A673 (cell line): ENCODE results near the gene ALOXE3.

Experiments used
- EZH2 ChIP-seq: fragments of 200-600 bp; sonication (generic); IDR thresholded peaks from 2 replicates; pipeline ENCODE4 v1.6.1; 2017; ENCODE audit warnings: borderline replicate concordance, low read depth, mild to moderate bottlenecking, mixed read lengths, antibody characterized with exemption, low read length; ENCODE audit not compliant: poor library complexity, severe bottlenecking
- TF ChIP-seq, protein P1 (sequence below): fragments of 300-800, 200-600 bp; sonication (generic); conservative IDR thresholded peaks from 2 replicates; pipeline ENCODE4 v1.5.1; 2017; ENCODE audit warnings: low read depth, mild to moderate bottlenecking, antibody characterized with exemption, low read length, moderate library complexity, mixed read lengths

DNA sequence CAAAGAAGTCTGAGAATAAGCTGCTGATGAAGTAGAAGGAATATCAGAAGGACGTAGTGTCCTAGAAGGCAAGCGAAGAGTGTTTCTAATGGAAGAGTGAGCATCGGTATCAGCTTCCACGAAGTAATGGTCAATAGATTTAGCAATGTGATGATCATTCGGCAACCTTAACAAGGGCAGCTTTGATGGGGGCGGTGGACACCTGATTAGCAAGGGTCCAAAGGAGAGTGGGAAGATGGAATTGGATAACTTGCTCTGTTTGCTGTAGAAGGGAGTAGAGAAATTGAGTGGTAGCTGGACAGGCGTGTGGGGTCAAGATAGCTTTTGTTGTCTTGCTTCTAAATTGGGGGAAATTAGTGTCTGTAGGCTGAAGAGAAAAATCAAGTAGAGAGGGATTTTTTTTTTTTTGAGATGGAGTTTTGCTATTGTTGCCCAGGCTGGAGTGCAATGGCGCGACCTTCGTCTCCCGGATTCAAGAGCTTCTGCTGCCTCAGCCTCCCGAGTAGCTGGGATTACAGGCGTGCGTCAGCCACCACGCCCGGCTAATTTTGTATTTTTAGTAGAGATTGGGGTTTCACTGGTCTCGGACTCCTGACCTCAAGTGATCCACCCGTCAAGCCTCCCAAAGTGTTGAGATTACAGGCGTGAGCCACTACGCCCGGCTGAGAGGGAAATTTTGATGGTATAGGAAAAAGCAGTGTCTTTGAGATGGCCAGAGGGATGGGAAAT lies 19.5 kb upstream of the ALOXE3 start:
- TF ChIP-seq, protein P1, sequence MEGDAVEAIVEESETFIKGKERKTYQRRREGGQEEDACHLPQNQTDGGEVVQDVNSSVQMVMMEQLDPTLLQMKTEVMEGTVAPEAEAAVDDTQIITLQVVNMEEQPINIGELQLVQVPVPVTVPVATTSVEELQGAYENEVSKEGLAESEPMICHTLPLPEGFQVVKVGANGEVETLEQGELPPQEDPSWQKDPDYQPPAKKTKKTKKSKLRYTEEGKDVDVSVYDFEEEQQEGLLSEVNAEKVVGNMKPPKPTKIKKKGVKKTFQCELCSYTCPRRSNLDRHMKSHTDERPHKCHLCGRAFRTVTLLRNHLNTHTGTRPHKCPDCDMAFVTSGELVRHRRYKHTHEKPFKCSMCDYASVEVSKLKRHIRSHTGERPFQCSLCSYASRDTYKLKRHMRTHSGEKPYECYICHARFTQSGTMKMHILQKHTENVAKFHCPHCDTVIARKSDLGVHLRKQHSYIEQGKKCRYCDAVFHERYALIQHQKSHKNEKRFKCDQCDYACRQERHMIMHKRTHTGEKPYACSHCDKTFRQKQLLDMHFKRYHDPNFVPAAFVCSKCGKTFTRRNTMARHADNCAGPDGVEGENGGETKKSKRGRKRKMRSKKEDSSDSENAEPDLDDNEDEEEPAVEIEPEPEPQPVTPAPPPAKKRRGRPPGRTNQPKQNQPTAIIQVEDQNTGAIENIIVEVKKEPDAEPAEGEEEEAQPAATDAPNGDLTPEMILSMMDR, result no peak
- TF ChIP-seq EZH2, result no peak
